IMR-90 (cell line): ENCODE data around the gene RIOK1. TPM values are rescaled to one million over a fixed set of nuclear protein-coding genes. Genes with fewer than 3 reads are reported as not detected.

Source experiments
- ATAC-seq: fragments of 200-7000 bp; cut with Tn5 transposase; 2 replicates; pipeline ENCODE4 v1.9.1; 2020; ENCODE audit warnings: low read depth, mild to moderate bottlenecking, moderate library complexity
- BruUV-seq: library from RNA; stranded (reverse); fragments of 400-500 nt; replicated peaks from 2 replicates; lab custom pipeline; 2021; lab: Mats Ljungman, UMichigan
- CTCF ChIA-PET: fragments of 300-600 bp; formaldehyde crosslinking; extraction: SDS; loops from one replicate; lab custom pipeline; 2021; ENCODE audit warnings: antibody characterized with exemption; lab: Yijun Ruan, JAX
- POLR2A ChIA-PET: fragments of 300-600 bp; sonication (Branson Sonifier 250); formaldehyde crosslinking; loops from one replicate; lab custom pipeline; 2022; ENCODE audit warnings: antibody characterized with exemption; ENCODE audit not compliant: unreplicated experiment; lab: Charles Lee
- DNase-seq: peaks from one replicate; pipeline ENCODE4 v3.0.0; 2013
- H2AFZ ChIP-seq: replicated peaks from 2 replicates; pipeline ENCODE3; 2013; ENCODE audit warnings: low read length, mild to moderate bottlenecking; ENCODE audit not compliant: poor library complexity
- H2AK5ac ChIP-seq: 2 replicates; pipeline ENCODE4 v1.6.1; 2013; ENCODE audit warnings: low read depth, low read length, inconsistent platforms
- H2AK9ac ChIP-seq: replicated peaks from 2 replicates; pipeline ENCODE3; 2013; ENCODE audit warnings: mild to moderate bottlenecking, low read depth, low read length, moderate library complexity; ENCODE audit not compliant: poor library complexity
- H2BK120ac ChIP-seq: 2 replicates; pipeline ENCODE4 v1.6.1; 2013; ENCODE audit warnings: low read depth, low read length, inconsistent platforms
- H2BK15ac ChIP-seq: 3 replicates; pipeline ENCODE4 v1.6.1; 2013; ENCODE audit warnings: low read depth, low read length, inconsistent platforms
- H2BK20ac ChIP-seq: 2 replicates; pipeline ENCODE4 v1.6.1; 2013; ENCODE audit warnings: low read depth, mild to moderate bottlenecking, inconsistent platforms, low read length, moderate library complexity
- H2BK5ac ChIP-seq: 2 replicates; pipeline ENCODE4 v1.6.1; 2013; ENCODE audit warnings: mild to moderate bottlenecking, low read depth, low read length, inconsistent platforms; ENCODE audit not compliant: poor library complexity, severe bottlenecking
- H3K14ac ChIP-seq: replicated peaks from 2 replicates; pipeline ENCODE4 v1.6.1; 2013; ENCODE audit warnings: low read depth, low read length, inconsistent platforms
- H3K18ac ChIP-seq: 2 replicates; pipeline ENCODE4 v1.6.1; 2013; ENCODE audit warnings: low read depth, low read length, control low read depth
- H3K23ac ChIP-seq: 2 replicates; pipeline ENCODE4 v1.6.1; 2013; ENCODE audit warnings: low read depth, low read length, inconsistent platforms
- H3K27ac ChIP-seq: 2 replicates; pipeline ENCODE4 v1.5.1; 2013; ENCODE audit warnings: mild to moderate bottlenecking, control low read depth, low read length; ENCODE audit not compliant: insufficient read depth
- H3K27me3 ChIP-seq: 2 replicates; pipeline ENCODE4 v1.6.1; 2013; ENCODE audit warnings: low read length; ENCODE audit not compliant: control insufficient read depth, insufficient read depth
- H3K36me3 ChIP-seq: 2 replicates; pipeline ENCODE4 v1.6.1; 2013; ENCODE audit warnings: low read length, mixed read lengths; ENCODE audit not compliant: control insufficient read depth, insufficient read depth
- H3K4ac ChIP-seq: 2 replicates; pipeline ENCODE4 v1.6.1; 2013; ENCODE audit warnings: low read depth, low read length, inconsistent platforms
- H3K4me1 ChIP-seq: 2 replicates; pipeline ENCODE4 v1.6.1; 2013; ENCODE audit warnings: low read length, mixed read lengths; ENCODE audit not compliant: control insufficient read depth, insufficient read depth
- H3K4me2 ChIP-seq: 2 replicates; pipeline ENCODE4 v1.6.1; 2013; ENCODE audit warnings: low read depth, mild to moderate bottlenecking, control low read depth, low read length, moderate library complexity
- H3K4me3 ChIP-seq: 2 replicates; pipeline ENCODE4 v1.5.1; 2013; ENCODE audit warnings: low read depth, mild to moderate bottlenecking, control low read depth, low read length, moderate library complexity; ENCODE audit not compliant: insufficient read depth
- H3K56ac ChIP-seq: 2 replicates; pipeline ENCODE4 v1.6.1; 2013; ENCODE audit warnings: low read length, inconsistent platforms; ENCODE audit not compliant: insufficient read depth; ENCODE audit errors: extremely low read depth
- H3K79me1 ChIP-seq, 2 experiments: 2 replicates each; pipeline ENCODE4 v1.6.1; 2013; ENCODE audit warnings: low read length in 2 of 2, inconsistent platforms in 1 of 2, low read depth in 1 of 2
- H3K9ac ChIP-seq: 2 replicates; pipeline ENCODE4 v1.6.1; 2013; ENCODE audit warnings: low read depth, low read length, control low read depth
- H3K9me1 ChIP-seq: 2 replicates; pipeline ENCODE4 v1.6.1; 2013; ENCODE audit warnings: low read length, inconsistent platforms; ENCODE audit not compliant: insufficient read depth
- H3K9me3 ChIP-seq: 2 replicates; pipeline ENCODE4 v1.6.1; 2013; ENCODE audit warnings: low read length; ENCODE audit not compliant: control insufficient read depth, insufficient read depth
- H4K20me1 ChIP-seq: 2 replicates; pipeline ENCODE4 v1.6.1; 2013; ENCODE audit warnings: low read length, inconsistent platforms; ENCODE audit not compliant: insufficient read depth
- H4K5ac ChIP-seq: 2 replicates; pipeline ENCODE4 v1.6.1; 2013; ENCODE audit warnings: mild to moderate bottlenecking, low read depth, low read length, control low read depth
- H4K8ac ChIP-seq, 2 experiments: 2 replicates each; pipeline ENCODE4 v1.6.1; 2013; ENCODE audit warnings: low read depth in 2 of 2, low read length in 2 of 2, control low read depth in 1 of 2, inconsistent platforms in 1 of 2
- H4K91ac ChIP-seq: 2 replicates; pipeline ENCODE4 v1.6.1; 2013; ENCODE audit warnings: low read depth, low read length, inconsistent platforms; ENCODE audit not compliant: insufficient read depth
- BHLHE40 ChIP-seq: fragments of 150-350 bp; IDR thresholded peaks from 2 replicates; pipeline ENCODE4 v1.6.1; 2016; ENCODE audit warnings: mild to moderate bottlenecking, low read depth, low read length
- MAFK ChIP-seq: IDR thresholded peaks from 2 replicates; pipeline ENCODE4 v1.6.1; 2012; ENCODE audit warnings: low read depth, low read length, improper control_type of control experiment
- WGBS, 2 experiments: methylation state at CpG; one replicate each; pipeline versions ENCODE4 v1.1.5 to v1.1.7; 2013; ENCODE audit warnings: missing lambda C conversion rate in 2 of 2; ENCODE audit not compliant: insufficient read length in 1 of 2; ENCODE audit errors: extremely low coverage in 2 of 2; 5-methylcytosine and 5-hydroxymethylcytosine counted together
- dilution Hi-C: fragments of 300-500 bp; cut with HindIII; formaldehyde crosslinking; loops from one replicate; pipeline ENCODE4 v1.14.3; 2018; ENCODE audit warnings: low sequenced_read_pairs; ENCODE audit not compliant: unreplicated experiment
- in situ Hi-C: fragments of 300-500 bp; cut with MboI; formaldehyde crosslinking; loops from 3 replicates; pipeline ENCODE4 v1.14.3; 2019; ENCODE audit warnings: low sequenced_read_pairs, inconsistent platforms, mixed read lengths
- intact Hi-C: fragments of 100-400 bp; cut with micrococcal nuclease; formaldehyde crosslinking; loops from 2 replicates; pipeline ENCODE4 v1.10.0; 2022
- polyA plus RNA-seq, 3 experiments: library from polyadenylated mRNA; depleted of rRNA; stranded (reverse); fragments of >200 nt; gene quantifications; 2 replicates each; pipeline ENCODE4 v1.2.3, GENCODE V29; 2012; ENCODE audit warnings: low replicate concordance in 1 of 3
- total RNA-seq: library from RNA; depleted of rRNA; stranded (reverse); fragments of >200 nt; gene quantifications from 2 replicates; pipeline ENCODE4 v1.2.3, GENCODE V29; 2012
- TF ChIP-seq, protein P1 (sequence below): fragments of 150-350 bp; IDR thresholded peaks from 2 replicates; pipeline ENCODE4 v1.6.1; 2017; ENCODE audit warnings: mild to moderate bottlenecking, antibody characterized with exemption, low read length, low read depth
- TF ChIP-seq, protein P2 (sequence below): fragments of 150-350 bp; IDR thresholded peaks from 2 replicates; pipeline ENCODE4 v1.6.1; 2016; ENCODE audit warnings: low read depth, mild to moderate bottlenecking, low read length, moderate library complexity, borderline replicate concordance
- TF ChIP-seq, protein P3 (sequence below): conservative IDR thresholded peaks from 2 replicates; pipeline ENCODE4 v1.5.1; 2012; ENCODE audit warnings: mild to moderate bottlenecking, low read depth, low read length, improper control_type of control experiment

RIOK1 gene
- total and polyA plus RNA-seq, 2 of the 4 experiments (the other 2 are of a cell fraction) = 17.0 to 17.8 TPM

DNA sequence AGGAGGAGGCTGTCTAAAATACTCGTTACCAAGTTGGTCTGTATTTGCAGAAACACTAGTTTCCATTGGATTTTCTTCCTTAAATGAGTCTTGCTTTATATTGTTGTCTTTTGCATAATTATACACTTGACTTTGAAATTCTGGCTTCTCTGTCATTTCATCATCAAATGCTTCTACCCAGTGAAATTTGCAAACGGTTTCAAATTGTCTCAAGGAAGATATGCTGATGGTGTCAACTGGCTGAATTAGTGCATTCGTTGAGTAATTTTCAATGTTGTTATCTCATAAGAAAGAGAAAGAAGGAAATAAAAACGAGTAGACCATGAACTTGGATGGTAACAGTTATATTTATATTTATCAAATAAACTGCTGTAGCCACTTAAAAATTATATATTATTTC lies 10.9 kb upstream of the RIOK1 start:
- no peak overlapping the region for H4K91ac ChIP-seq
- intact Hi-C loops (no loop called here), dilution Hi-C loops (no loop called here), in situ Hi-C loops (no loop called here)
- H2BK5ac ChIP-seq = no peak overlapping the region
- no peak overlapping the region for H3K56ac ChIP-seq
- no peaks in the 10 kb centered on the region for H3K36me3 ChIP-seq
- H3K79me1 ChIP-seq = no peaks in the 10 kb centered on the region
- H3K14ac ChIP-seq = no peak overlapping the region
- H3K9me1 ChIP-seq = no peaks in the 10 kb centered on the region
- H2BK15ac ChIP-seq = no peak overlapping the region
- TF ChIP-seq, protein P1, sequence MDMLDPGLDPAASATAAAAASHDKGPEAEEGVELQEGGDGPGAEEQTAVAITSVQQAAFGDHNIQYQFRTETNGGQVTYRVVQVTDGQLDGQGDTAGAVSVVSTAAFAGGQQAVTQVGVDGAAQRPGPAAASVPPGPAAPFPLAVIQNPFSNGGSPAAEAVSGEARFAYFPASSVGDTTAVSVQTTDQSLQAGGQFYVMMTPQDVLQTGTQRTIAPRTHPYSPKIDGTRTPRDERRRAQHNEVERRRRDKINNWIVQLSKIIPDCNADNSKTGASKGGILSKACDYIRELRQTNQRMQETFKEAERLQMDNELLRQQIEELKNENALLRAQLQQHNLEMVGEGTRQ = no peak
- TF ChIP-seq, protein P2, sequence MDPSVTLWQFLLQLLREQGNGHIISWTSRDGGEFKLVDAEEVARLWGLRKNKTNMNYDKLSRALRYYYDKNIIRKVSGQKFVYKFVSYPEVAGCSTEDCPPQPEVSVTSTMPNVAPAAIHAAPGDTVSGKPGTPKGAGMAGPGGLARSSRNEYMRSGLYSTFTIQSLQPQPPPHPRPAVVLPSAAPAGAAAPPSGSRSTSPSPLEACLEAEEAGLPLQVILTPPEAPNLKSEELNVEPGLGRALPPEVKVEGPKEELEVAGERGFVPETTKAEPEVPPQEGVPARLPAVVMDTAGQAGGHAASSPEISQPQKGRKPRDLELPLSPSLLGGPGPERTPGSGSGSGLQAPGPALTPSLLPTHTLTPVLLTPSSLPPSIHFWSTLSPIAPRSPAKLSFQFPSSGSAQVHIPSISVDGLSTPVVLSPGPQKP = no peak
- no peak for TF ChIP-seq BHLHE40
- TF ChIP-seq MAFK = no peak
- TF ChIP-seq, protein P3, sequence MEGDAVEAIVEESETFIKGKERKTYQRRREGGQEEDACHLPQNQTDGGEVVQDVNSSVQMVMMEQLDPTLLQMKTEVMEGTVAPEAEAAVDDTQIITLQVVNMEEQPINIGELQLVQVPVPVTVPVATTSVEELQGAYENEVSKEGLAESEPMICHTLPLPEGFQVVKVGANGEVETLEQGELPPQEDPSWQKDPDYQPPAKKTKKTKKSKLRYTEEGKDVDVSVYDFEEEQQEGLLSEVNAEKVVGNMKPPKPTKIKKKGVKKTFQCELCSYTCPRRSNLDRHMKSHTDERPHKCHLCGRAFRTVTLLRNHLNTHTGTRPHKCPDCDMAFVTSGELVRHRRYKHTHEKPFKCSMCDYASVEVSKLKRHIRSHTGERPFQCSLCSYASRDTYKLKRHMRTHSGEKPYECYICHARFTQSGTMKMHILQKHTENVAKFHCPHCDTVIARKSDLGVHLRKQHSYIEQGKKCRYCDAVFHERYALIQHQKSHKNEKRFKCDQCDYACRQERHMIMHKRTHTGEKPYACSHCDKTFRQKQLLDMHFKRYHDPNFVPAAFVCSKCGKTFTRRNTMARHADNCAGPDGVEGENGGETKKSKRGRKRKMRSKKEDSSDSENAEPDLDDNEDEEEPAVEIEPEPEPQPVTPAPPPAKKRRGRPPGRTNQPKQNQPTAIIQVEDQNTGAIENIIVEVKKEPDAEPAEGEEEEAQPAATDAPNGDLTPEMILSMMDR = no peak
- no peaks in the 10 kb centered on the region for H3K4me1 ChIP-seq
- H2AK9ac ChIP-seq = no peak overlapping the region
- no CpG with 5 or more reads among the region's 4 CpGs for WGBS, 2 experiments
- DNase-seq (no peak), ATAC-seq (no peak)
- H3K9me3 ChIP-seq = no peaks in the 10 kb centered on the region
- H3K27me3 ChIP-seq = no peaks in the 10 kb centered on the region
- no peak overlapping the region for H2BK20ac ChIP-seq
- H3K27ac ChIP-seq = no peak overlapping the region
- H3K18ac ChIP-seq = no peak overlapping the region
- no peak overlapping the region for H3K4ac ChIP-seq
- ChIA-PET POLR2A (no interaction called here), CTCF (no interaction called here)
- H3K9ac ChIP-seq = no peak overlapping the region
- H2BK120ac ChIP-seq = no peak overlapping the region
- no peak overlapping the region for H3K23ac ChIP-seq
- no TSS peak for BruUV-seq
- no peaks in the 10 kb centered on the region for H4K20me1 ChIP-seq
- no peak overlapping the region for H4K8ac ChIP-seq
- H2AFZ ChIP-seq = no peak overlapping the region
- no peak overlapping the region for H4K5ac ChIP-seq
- H3K4me3 ChIP-seq = no peak overlapping the region
- H3K4me2 ChIP-seq = no peak overlapping the region
- no peak overlapping the region for H2AK5ac ChIP-seq
